Measurements from ENCODE around the gene RTBDN. TPM values are rescaled to one million over a fixed set of nuclear protein-coding genes. Genes with fewer than 3 reads are reported as not detected.
A peak's percentile ranks its signal among the peaks of the same experiment; 100 is the strongest.

The RTBDN gene
- total RNA-seq, 1 donor from 2014 or later: not detected

- Mint-ChIP-seq H3K36me3 (no peaks in the 10 kb centered on the region), H3K9me3 (no peaks in the 10 kb centered on the region), H3K4me3 (peak overlapping the region; percentile 87), H3K4me1 (peaks cover 29% of the 10 kb centered on the region), H3K27me3 (ENCODE audit: insufficient read depth, low read depth) (peaks cover 7% of the 10 kb centered on the region), H3K27ac (peak overlapping the region; percentile 99)
- no peaks in the 10 kb centered on the region for H4K20me1 ChIP-seq (ENCODE audit: low read depth)
- peaks cover 30% of the 10 kb centered on the region for H3K4me1 ChIP-seq
- no peaks in the 10 kb centered on the region for H3K9me3 ChIP-seq (ENCODE audit: low read depth)
- peaks cover 64% of the 10 kb centered on the region for H3F3A ChIP-seq (ENCODE audit: low read depth)
- peak overlapping the region; percentile 84 for H3K4me2 ChIP-seq
- H3K79me2 ChIP-seq (ENCODE audit: low read depth): no peaks in the 10 kb centered on the region
- peaks cover 36% of the 10 kb centered on the region for H3K27me3 ChIP-seq
- TF ChIP-seq EZH2phosphoT487 (IDR thresholded peaks at IDR 0.05) (no peak), CTCF (IDR thresholded peaks at IDR 0.05) (no peak), EZH2 (IDR thresholded peaks at IDR 0.05) (no peak)
- H3K36me3 ChIP-seq: no peaks in the 10 kb centered on the region
- no peak overlapping the region for H3K9ac ChIP-seq
- H3K27ac ChIP-seq: peak overlapping the region; percentile 56
- DNase-seq (ENCODE audit: low spot score): peak; percentile 72
- H3K4me3 ChIP-seq: peak overlapping the region; percentile 61
- no peak overlapping the region for H2AFZ ChIP-seq (replicated peaks)
These were observed 45.1 kb downstream of the RTBDN start for GRCh38 chr19:12789098-12789903.

- Histone ChIP-seq H3K4me2 (peak overlapping the region; percentile 84), H3K27me3 (peaks cover 31% of the 10 kb centered on the region), H3K4me1 (peaks cover 32% of the 10 kb centered on the region), H3K36me3 (no peaks in the 10 kb centered on the region), H2AFZ (replicated peaks) (no peak overlapping the region), H4K20me1 (ENCODE audit: low read depth) (no peaks in the 10 kb centered on the region), H3K27ac (peak overlapping the region; percentile 56), H3K4me3 (peak overlapping the region; percentile 61), H3F3A (ENCODE audit: low read depth) (peaks cover 68% of the 10 kb centered on the region), H3K79me2 (ENCODE audit: low read depth) (no peaks in the 10 kb centered on the region), H3K9ac (no peak overlapping the region), H3K9me3 (ENCODE audit: low read depth) (no peaks in the 10 kb centered on the region)
- H3K27me3 Mint-ChIP-seq (ENCODE audit: insufficient read depth, low read depth): peaks cover 7% of the 10 kb centered on the region
- H3K4me1 Mint-ChIP-seq: peaks cover 26% of the 10 kb centered on the region
- no peaks in the 10 kb centered on the region for H3K36me3 Mint-ChIP-seq
- TF ChIP-seq EZH2phosphoT487 (IDR thresholded peaks at IDR 0.05) (no peak), CTCF (IDR thresholded peaks at IDR 0.05) (no peak)
- no peaks in the 10 kb centered on the region for H3K9me3 Mint-ChIP-seq
- H3K27ac Mint-ChIP-seq: peak overlapping the region; percentile 99
- peak; percentile 70 for DNase-seq (ENCODE audit: low spot score)
- H3K4me3 Mint-ChIP-seq: peak overlapping the region; percentile 87
These were observed 45.7 kb downstream of the RTBDN start for GRCh38 chr19:12788682-12789097.

GRCh38 chr19:12788042-12788681, 46.2 kb downstream of the RTBDN start:
- no peaks in the 10 kb centered on the region for H4K20me1 ChIP-seq (ENCODE audit: low read depth)
- H3K79me2 ChIP-seq (ENCODE audit: low read depth): no peaks in the 10 kb centered on the region
- DNase-seq (ENCODE audit: low spot score): no peak
- peaks cover 30% of the 10 kb centered on the region for H3K27me3 ChIP-seq
- H3K4me1 Mint-ChIP-seq: peaks cover 30% of the 10 kb centered on the region
- peak overlapping the region; percentile 87 for H3K4me3 Mint-ChIP-seq
- H3K36me3 ChIP-seq: no peaks in the 10 kb centered on the region
- H3K4me1 ChIP-seq: peaks cover 37% of the 10 kb centered on the region
- no peaks in the 10 kb centered on the region for H3K9me3 ChIP-seq (ENCODE audit: low read depth)
- H3K4me2 ChIP-seq: peak overlapping the region; percentile 84
- peak overlapping the region; percentile 85 for H3K27ac Mint-ChIP-seq
- H3K9ac ChIP-seq: no peak overlapping the region
- no peak overlapping the region for H2AFZ ChIP-seq (replicated peaks)
- peak overlapping the region; percentile 61 for H3K4me3 ChIP-seq
- H3K27ac ChIP-seq: peak overlapping the region; percentile 56
- H3K36me3 Mint-ChIP-seq: no peaks in the 10 kb centered on the region
- TF ChIP-seq EZH2phosphoT487 (IDR thresholded peaks at IDR 0.05) (no peak), CTCF (IDR thresholded peaks at IDR 0.05) (no peak), EZH2 (IDR thresholded peaks at IDR 0.05) (no peak)
- no peaks in the 10 kb centered on the region for H3K9me3 Mint-ChIP-seq
- peaks cover 71% of the 10 kb centered on the region for H3F3A ChIP-seq (ENCODE audit: low read depth)
- H3K27me3 Mint-ChIP-seq (ENCODE audit: insufficient read depth, low read depth): peaks cover 7% of the 10 kb centered on the region

Data from neural progenitor cell (in vitro differentiated cells).